ENCODE results near the gene SPOUT1.
"Not testable (repeated sequence)": the region's sequence is repeated elsewhere in the genome, so short reads cannot be mapped to it uniquely, and the experiment has no call there.

SPOUT1 gene

GRCh38 chr9:128808543-128808942, 21.1 kb downstream of the SPOUT1 start:
- DNase-seq: no peak

GRCh38 chr9:128807827-128808226, 21.8 kb downstream of the SPOUT1 start:
- DNase-seq: no peak

- no peak for DNase-seq
Measured at GRCh38 chr9:128805661-128806060, 23.9 kb downstream of the SPOUT1 start.

- no peak for DNase-seq
Measured at GRCh38 chr9:128802482-128802881, 27.1 kb downstream of the SPOUT1 start.

- no peak for DNase-seq
Measured at GRCh38 chr9:128800061-128800460, 29.5 kb downstream of the SPOUT1 start.

GRCh38 chr9:128798896-128799295, 30.7 kb downstream of the SPOUT1 start:
- no peak for DNase-seq

- not testable (repeated sequence) for DNase-seq
Measured at GRCh38 chr9:128794961-128795360, 34.6 kb downstream of the SPOUT1 start.

GRCh38 chr9:128792978-128793686, 36.5 kb downstream of the SPOUT1 start:
- no peak for DNase-seq

- DNase-seq: no peak
Measured at GRCh38 chr9:128792134-128792533, 37.5 kb downstream of the SPOUT1 start.

- no peak for DNase-seq
Measured at GRCh38 chr9:128790536-128790935, 39.1 kb downstream of the SPOUT1 start.

GRCh38 chr9:128788445-128788844, 41.1 kb downstream of the SPOUT1 start:
- DNase-seq: no peak

GRCh38 chr9:128787659-128788058, 41.9 kb downstream of the SPOUT1 start:
- no peak for DNase-seq

- peak; percentile 77 to 82 for DNase-seq
Measured at GRCh38 chr9:128786681-128787601, 42.7 kb downstream of the SPOUT1 start, which contains the start of gene TBC1D13. TSS of gene TBC1D13 (plus strand) at chr9:128787253. CDS start at chr9:128787354, 101 bp downstream.

- no peak for DNase-seq
Measured at GRCh38 chr9:128785427-128785826, 44.2 kb downstream of the SPOUT1 start.

- no peak for DNase-seq
Measured at GRCh38 chr9:128782669-128783068, 46.9 kb downstream of the SPOUT1 start.

GRCh38 chr9:128781187-128782070, 48.2 kb downstream of the SPOUT1 start:
- DNase-seq: no peak

GRCh38 chr9:128780093-128780492, 49.5 kb downstream of the SPOUT1 start:
- DNase-seq: not testable (repeated sequence)

GRCh38 chr9:128774804-128775203, 54.8 kb downstream of the SPOUT1 start:
- no peak for DNase-seq

- no peak for DNase-seq
Measured at GRCh38 chr9:128773049-128773448, 56.5 kb downstream of the SPOUT1 start.

- DNase-seq: peak; percentile 88 to 90
Measured at GRCh38 chr9:128771745-128772519, 57.7 kb downstream of the SPOUT1 start, which contains the start of gene ZER1. TSS of gene ZER1 (minus strand) at chr9:128771927. CDS start at chr9:128755565, 16,362 bp downstream.

- peak in 1 of 2 experiments; percentile 34 for DNase-seq
Measured at GRCh38 chr9:128771094-128771721, 58.4 kb downstream of the SPOUT1 start.
